K562 (cell line): ENCODE measurements around the gene GIGYF2. TPM values are rescaled to one million over a fixed set of nuclear protein-coding genes. Genes with fewer than 3 reads are reported as not detected.
A peak's percentile ranks its signal among the peaks of the same experiment; 100 is the strongest.

Experiments
- ATAC-seq: fragments of 200-7000 bp; cut with Tn5 transposase; 3 replicates; pipeline ENCODE4 v1.9.1; 2020; ENCODE audit warnings: moderate library complexity
- BruUV-seq: library from RNA; stranded (reverse); fragments of 400-500 nt; replicated peaks from 2 replicates; lab custom pipeline; 2021; lab: Mats Ljungman, UMichigan
- CTCF ChIA-PET: fragments of 300-600 bp; formaldehyde crosslinking; extraction: SDS; loops from one replicate; lab custom pipeline; 2021; ENCODE audit warnings: low intra/inter-chr PET ratio; lab: Yijun Ruan, JAX
- POLR2A ChIA-PET: fragments of 300-600, 350-650 bp; sonication (Branson Sonifier 250); formaldehyde crosslinking; extraction: SDS; loops from one replicate; lab custom pipeline; 2021; ENCODE audit warnings: antibody characterized with exemption, inconsistent platforms; lab: Yijun Ruan, JAX
- DNase-seq, 4 experiments: peaks; one replicate each; pipeline versions ENCODE4 v3.0.0 to v3.0.0-alpha.2; 2011 to 2018; ENCODE audit warnings: low spot score in 3 of 4, mixed read lengths in 3 of 4; ENCODE audit errors: extremely low read depth in 1 of 4
- FAIRE-seq: peaks from 2 replicates; lab custom pipeline; 2011; peaks lifted over from hg19 to GRCh38; lab: Jason Lieb, UNC
- H2AFZ ChIP-seq: 2 replicates; pipeline ENCODE4 v1.6.0; 2011; ENCODE audit warnings: low read depth, low read length, control low read depth, inconsistent platforms
- H3K27ac ChIP-seq: fragments of 200-600 bp; 3 replicates; pipeline ENCODE4 v1.8.0; 2011; ENCODE audit warnings: low read depth, mild to moderate bottlenecking, control low read depth, inconsistent platforms, low read length, moderate library complexity, mixed read lengths; ENCODE audit errors: extremely low read depth
- H3K27me3 ChIP-seq, 2 experiments: fragments of 300-600 bp in 1 of 2; 2 replicates in 1 of 2; 3 replicates in 1 of 2; pipeline versions ENCODE4 v1.6.0 to v1.8.0; 2011; ENCODE audit warnings: inconsistent platforms in 2 of 2, low read length in 2 of 2, mild to moderate bottlenecking in 1 of 2, mixed read lengths in 1 of 2, moderate library complexity in 1 of 2; ENCODE audit not compliant: control insufficient read depth in 2 of 2, insufficient read depth in 2 of 2
- H3K36me3 ChIP-seq: fragments of 300-600 bp; 3 replicates; pipeline ENCODE4 v1.8.0; 2011; ENCODE audit warnings: mild to moderate bottlenecking, low read length, inconsistent platforms; ENCODE audit not compliant: control insufficient read depth, insufficient read depth
- H3K4me1 ChIP-seq, 2 experiments: fragments of 200-600 bp in 1 of 2; replicated peaks in 1 of 2; 2 replicates in 1 of 2; 3 replicates in 1 of 2; pipeline versions ENCODE4 v1.5.1 to v1.8.0; 2011; ENCODE audit warnings: inconsistent platforms in 2 of 2, low read length in 2 of 2, mild to moderate bottlenecking in 1 of 2, mixed read lengths in 1 of 2, moderate library complexity in 1 of 2; ENCODE audit not compliant: control insufficient read depth in 2 of 2, insufficient read depth in 2 of 2
- H3K4me2 ChIP-seq: 2 replicates; pipeline ENCODE4 v1.6.1; 2011; ENCODE audit warnings: low read length, control low read depth, inconsistent platforms, mixed read lengths; ENCODE audit not compliant: insufficient read depth
- H3K4me3 ChIP-seq: fragments of 200-600 bp; sonication (generic), shearing (Covaris generic); 2 replicates; pipeline ENCODE4 v1.5.1; 2016; ENCODE audit warnings: control low read depth, inconsistent platforms
- H3K79me2 ChIP-seq: fragments of 200-600 bp; 3 replicates; pipeline ENCODE4 v1.8.0; 2011; ENCODE audit warnings: low read length, inconsistent platforms; ENCODE audit not compliant: control insufficient read depth, insufficient read depth
- H3K9ac ChIP-seq, 2 experiments: 2 replicates each; pipeline versions ENCODE4 v1.6.0 to v1.6.1; 2011; ENCODE audit warnings: low read depth in 2 of 2, low read length in 2 of 2, control low read depth in 1 of 2, inconsistent platforms in 1 of 2, mild to moderate bottlenecking in 1 of 2, mixed read lengths in 1 of 2; ENCODE audit not compliant: insufficient read depth in 1 of 2
- H3K9me1 ChIP-seq: one replicate; pipeline ENCODE4 v1.6.0; 2011; ENCODE audit warnings: inconsistent platforms, mild to moderate bottlenecking, low read length, moderate library complexity; ENCODE audit not compliant: control insufficient read depth, insufficient read depth
- H3K9me3 ChIP-seq: replicated peaks from 2 replicates; pipeline ENCODE4 v1.5.1; 2011; ENCODE audit warnings: low read depth, low read length, inconsistent platforms; ENCODE audit not compliant: control insufficient read depth, insufficient read depth
- H4K20me1 ChIP-seq: replicated peaks from 2 replicates; pipeline ENCODE4 v1.6.1; 2011; ENCODE audit warnings: low read length, inconsistent platforms, mixed read lengths; ENCODE audit not compliant: control insufficient read depth, insufficient read depth
- CHD1 ChIP-seq: fragments of 200-600 bp; sonication (generic); IDR thresholded peaks from one replicate; pipeline ENCODE4 v1.6.1; 2012; ENCODE audit warnings: mild to moderate bottlenecking, moderate library complexity, low read length, inconsistent platforms
- FOXA3 ChIP-seq, 2 experiments: fragments of 450-650 bp in 1 of 2; sonication (generic) in 1 of 2; formaldehyde crosslinking; IDR thresholded peaks in 1 of 2; conservative IDR thresholded peaks in 1 of 2; 2 replicates each; pipeline versions ENCODE4 v1.4.0 to v1.8.0; 2020 to 2022; ENCODE audit warnings: mild to moderate bottlenecking in 2 of 2, missing genetic modification reagents in 1 of 2
- HDAC8 ChIP-seq: fragments of 450-650 bp; IDR thresholded peaks from 2 replicates; pipeline ENCODE4 v1.6.1; 2016; ENCODE audit warnings: mild to moderate bottlenecking, missing genetic modification characterization, moderate library complexity, missing compliant biosample characterization
- HES1 ChIP-seq: fragments of 450-650 bp; IDR thresholded peaks from 2 replicates; pipeline ENCODE4 v1.6.1; 2016; ENCODE audit warnings: low read depth, mild to moderate bottlenecking, moderate library complexity
- HMG20A ChIP-seq: fragments of 450-650 bp; formaldehyde crosslinking; conservative IDR thresholded peaks from 2 replicates; pipeline ENCODE4 v1.4.0; 2020; ENCODE audit warnings: mild to moderate bottlenecking, mixed read lengths
- KAT8 ChIP-seq: fragments of 450-650 bp; IDR thresholded peaks from 2 replicates; pipeline ENCODE4 v1.6.1; 2016; ENCODE audit warnings: low read depth, mild to moderate bottlenecking
- L3MBTL2 ChIP-seq: fragments of 450-650 bp; IDR thresholded peaks from 2 replicates; pipeline ENCODE4 v1.6.1; 2016; ENCODE audit warnings: mild to moderate bottlenecking, moderate library complexity
- MAFK ChIP-seq: IDR thresholded peaks from 2 replicates; pipeline ENCODE4 v1.6.1; 2011; ENCODE audit warnings: low read length, improper control_type of control experiment
- MCM5 ChIP-seq: fragments of 450-650 bp; IDR thresholded peaks from 2 replicates; pipeline ENCODE4 v1.6.1; 2016; ENCODE audit warnings: low read depth
- NFIC ChIP-seq: fragments of 450-650 bp; IDR thresholded peaks from 2 replicates; pipeline ENCODE4 v1.6.1; 2017; ENCODE audit warnings: mild to moderate bottlenecking, inconsistent platforms
- POLR2AphosphoS5 ChIP-seq: IDR thresholded peaks from 2 replicates; pipeline ENCODE4 v1.6.1; 2011; ENCODE audit warnings: mild to moderate bottlenecking, low read depth, low read length, moderate library complexity; ENCODE audit not compliant: control insufficient read depth, insufficient read depth
- SFPQ ChIP-seq: fragments of 200-400 bp; formaldehyde crosslinking; IDR thresholded peaks from 2 replicates; pipeline ENCODE4 v1.6.1; 2017; ENCODE audit warnings: mild to moderate bottlenecking, low read depth, low read length, moderate library complexity
- U2AF2 ChIP-seq: fragments of 200-400 bp; formaldehyde crosslinking; optimal IDR thresholded peaks from 2 replicates; pipeline ENCODE3; 2017; ENCODE audit warnings: low read depth, mild to moderate bottlenecking, low read length
- ZFP1 ChIP-seq: fragments of 450-650 bp; formaldehyde crosslinking; IDR thresholded peaks from 2 replicates; pipeline ENCODE4 v1.4.0; 2020; ENCODE audit warnings: mild to moderate bottlenecking, mixed read lengths
- ZNF436 ChIP-seq: fragments of 250-450, 450-650 bp; sonication (Bioruptor Pico); formaldehyde crosslinking; IDR thresholded peaks from 2 replicates; pipeline ENCODE4 v1.7.0; 2020; ENCODE audit warnings: mild to moderate bottlenecking
- ZNF639 ChIP-seq, 2 experiments: fragments of 200-800 bp in 1 of 2; sonication (Bioruptor generic) in 1 of 2; sonication (generic) in 1 of 2; formaldehyde crosslinking in 1 of 2; IDR thresholded peaks in 1 of 2; conservative IDR thresholded peaks in 1 of 2; 2 replicates each; pipeline versions ENCODE4 v1.5.0 to v1.6.1; 2016 to 2020; ENCODE audit warnings: missing compliant biosample characterization in 1 of 2, missing genetic modification characterization in 1 of 2, missing genetic modification reagents in 1 of 2
- WGBS: fragments of 100-300 bp; shearing (Covaris generic); methylation state at CpG from one replicate; pipeline ENCODE4 v1.1.6; 2016; ENCODE audit warnings: low coverage, mixed read lengths; ENCODE audit not compliant: insufficient coverage; ENCODE audit errors: missing lambda C conversion rate; 5-methylcytosine and 5-hydroxymethylcytosine counted together
- in situ Hi-C: fragments of 300-500 bp; cut with MboI; formaldehyde crosslinking; loops from 4 replicates; pipeline ENCODE4 v1.15.0; 2018; ENCODE audit warnings: inconsistent platforms, mixed read lengths
- intact Hi-C: fragments of 100-400 bp; cut with micrococcal nuclease; formaldehyde crosslinking; loops from 2 replicates; pipeline ENCODE4 v1.14.2; 2022
- polyA plus RNA-seq, 8 experiments: library from polyadenylated mRNA; depleted of rRNA in 4 of 8; stranded (reverse) in 5 of 8; unstranded in 3 of 8; fragments of >200 nt; fragmentation: Nextera tagmentation in 2 of 8; fragmentation: Illumina TruSeq in 1 of 8; extraction: Ambion mirVana in 2 of 8; extraction: Trizol in 1 of 8; gene quantifications; 2 replicates each; pipeline versions ENCODE4 v1.2.1 to v1.2.3, GENCODE V29; 2011 to 2014; ENCODE audit warnings: inconsistent platforms in 1 of 8, missing spikeins in 1 of 8
- total RNA-seq, 7 experiments: library from RNA; depleted of rRNA in 6 of 7; stranded (reverse); fragments of >200 nt in 6 of 7; fragmentation: Illumina TruSeq in 2 of 7; extraction: Trizol in 2 of 7; gene quantifications; 2 replicates each; pipeline versions ENCODE4 v1.2.1 to v1.2.3, GENCODE V29; 2011 to 2021; ENCODE audit warnings: low replicate concordance in 1 of 7
- TF ChIP-seq, protein P1 (sequence below): fragments of 450-650 bp; IDR thresholded peaks from 2 replicates; pipeline ENCODE4 v1.6.1; 2016; ENCODE audit warnings: borderline replicate concordance

Gene GIGYF2
- total and polyA plus RNA-seq, 9 of the 15 experiments (the other 6 are each of a cell fraction or from before 2014, with no cell fraction given): 12.7 to 52.7 (median 34.9) TPM

- ATAC-seq (peak; percentile 68), DNase-seq (peak; percentile 19 to 41 (median 28)), FAIRE-seq (peak; percentile 52)
- ChIA-PET CTCF (no interaction called here), POLR2A (no interaction called here)
- intact Hi-C loops: loop anchor here (5.0 kb wide), 1 partner anchor 231 kb away; no protein-coding TSS in a partner anchor
- no peaks in the 10 kb centered on the region for H3K9me1 ChIP-seq
- in situ Hi-C loops: no loop called here
- peaks cover 0 to 20% of the 10 kb centered on the region in 2 experiments; a peak in 4 of 5 replicates for H3K4me1 ChIP-seq
- H3K27ac ChIP-seq: peak overlapping the region; percentile 40; the same call in 2 of the 3 replicates
- H3K27me3 ChIP-seq: no peaks in the 10 kb centered on the region
- no peaks in the 10 kb centered on the region for H3K9me3 ChIP-seq
- no peak overlapping the region for H3K4me3 ChIP-seq
- peaks cover 74% of the 10 kb centered on the region; the same call in 2 of the 3 replicates for H3K36me3 ChIP-seq
- WGBS: 0% methylated on average over 1 of the region's 2 CpGs
- no peak overlapping the region for H2AFZ ChIP-seq
- peaks cover 5% of the 10 kb centered on the region; the same call in 1 of the 3 replicates for H3K79me2 ChIP-seq
- H3K9ac ChIP-seq: no peak overlapping the region
- H4K20me1 ChIP-seq: no peaks in the 10 kb centered on the region
- BruUV-seq: no TSS peak
- H3K4me2 ChIP-seq: peak overlapping the region; percentile 58
- TF ChIP-seq MAFK (no peak), L3MBTL2 (no peak), CHD1 (no peak), ZFP1 (CRISPR knock-in tag) (no peak), NFIC (no peak), HDAC8 (tag) (no peak), HMG20A (CRISPR knock-in tag) (no peak), POLR2AphosphoS5 (no peak), ZNF436 (CRISPR knock-in tag) (no peak), KAT8 (no peak), SFPQ (no peak), HES1 (no peak), FOXA3 (CRISPR knock-in tag; conservative IDR thresholded peaks at IDR 0.05 in 1 of 2, IDR thresholded peaks at IDR 0.05 in 1 of 2) (no peak), ZNF639 (CRISPR knock-in tag; conservative IDR thresholded peaks at IDR 0.05 in 1 of 2, IDR thresholded peaks at IDR 0.05 in 1 of 2) (no peak), MCM5 (no peak), U2AF2 (no peak)
- TF ChIP-seq, protein P1, sequence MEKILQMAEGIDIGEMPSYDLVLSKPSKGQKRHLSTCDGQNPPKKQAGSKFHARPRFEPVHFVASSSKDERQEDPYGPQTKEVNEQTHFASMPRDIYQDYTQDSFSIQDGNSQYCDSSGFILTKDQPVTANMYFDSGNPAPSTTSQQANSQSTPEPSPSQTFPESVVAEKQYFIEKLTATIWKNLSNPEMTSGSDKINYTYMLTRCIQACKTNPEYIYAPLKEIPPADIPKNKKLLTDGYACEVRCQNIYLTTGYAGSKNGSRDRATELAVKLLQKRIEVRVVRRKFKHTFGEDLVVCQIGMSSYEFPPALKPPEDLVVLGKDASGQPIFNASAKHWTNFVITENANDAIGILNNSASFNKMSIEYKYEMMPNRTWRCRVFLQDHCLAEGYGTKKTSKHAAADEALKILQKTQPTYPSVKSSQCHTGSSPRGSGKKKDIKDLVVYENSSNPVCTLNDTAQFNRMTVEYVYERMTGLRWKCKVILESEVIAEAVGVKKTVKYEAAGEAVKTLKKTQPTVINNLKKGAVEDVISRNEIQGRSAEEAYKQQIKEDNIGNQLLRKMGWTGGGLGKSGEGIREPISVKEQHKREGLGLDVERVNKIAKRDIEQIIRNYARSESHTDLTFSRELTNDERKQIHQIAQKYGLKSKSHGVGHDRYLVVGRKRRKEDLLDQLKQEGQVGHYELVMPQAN: no peak
These were observed 141.3 kb downstream of the GIGYF2 start for GRCh38 chr2:232838406-232838874.
